ENCODE measurements around the gene GAPDHS. TPM values are rescaled to one million over a fixed set of nuclear protein-coding genes. Genes with fewer than 3 reads are reported as not detected.

GAPDHS gene
- total RNA-seq, 1 experiment from 2014 or later = not detected

DNA sequence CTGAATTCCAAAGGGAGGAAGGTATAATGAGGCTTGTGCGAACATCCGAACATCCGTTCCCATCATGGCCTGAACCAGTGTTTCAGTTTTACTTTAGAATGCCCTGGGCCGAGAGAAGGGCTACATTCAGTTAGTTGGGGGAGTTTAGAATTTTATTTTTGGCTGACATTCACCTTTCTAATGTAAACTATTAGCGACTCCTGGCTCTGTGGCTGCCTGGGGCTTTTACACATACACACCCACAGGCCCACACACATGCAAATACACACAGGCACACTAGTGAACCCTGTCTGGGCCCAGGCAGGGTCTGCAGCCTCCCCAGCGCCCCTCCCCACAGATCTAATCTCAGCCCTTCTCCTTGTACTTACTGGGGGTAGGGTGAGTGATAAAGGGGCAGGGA, 6.1 kb downstream of the GAPDHS start:
- no peak overlapping the region for H3K27ac ChIP-seq
- H3K4me3 ChIP-seq = no peak overlapping the region
- no peak for DNase-seq (ENCODE audit: low read depth in 1 of 2, low spot score in 2 of 2)
- H3K27me3 ChIP-seq (replicated peaks) = peaks cover 7% of the 10 kb centered on the region
- no peaks in the 10 kb centered on the region for H3K9me3 ChIP-seq (replicated peaks)
- peaks cover 1% of the 10 kb centered on the region; the same call in 1 of the 2 replicates for H3K4me1 ChIP-seq (replicated peaks)
- H3K36me3 ChIP-seq = peaks cover 9% of the 10 kb centered on the region; the same call in 1 of the 2 replicates

DNA sequence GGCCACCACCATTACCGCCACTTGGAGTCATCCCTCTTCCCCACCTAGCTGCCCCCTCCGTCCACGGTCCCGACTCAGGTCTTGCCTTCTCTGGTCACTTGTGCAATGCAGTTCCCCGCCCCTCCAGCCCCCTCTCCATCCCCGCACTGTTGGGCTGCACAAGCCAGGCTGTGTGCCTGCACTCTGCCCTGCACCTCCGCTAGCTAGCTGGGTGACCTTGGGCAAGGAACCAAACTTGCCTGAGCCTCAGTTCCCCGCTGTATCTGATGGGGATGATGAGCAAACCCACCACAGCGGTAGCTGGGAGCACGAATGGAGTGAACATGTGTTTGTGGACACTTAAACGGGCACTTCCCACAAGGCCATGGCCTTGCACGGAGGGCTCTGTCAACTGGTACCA, 6.6 kb downstream of the GAPDHS start:
- DNase-seq (ENCODE audit: low read depth in 1 of 2, low spot score in 2 of 2) = no peak
- Histone ChIP-seq H3K27me3 (replicated peaks) (peaks cover 5% of the 10 kb centered on the region), H3K27ac (no peak overlapping the region), H3K4me1 (replicated peaks) (peaks cover 6% of the 10 kb centered on the region), H3K9me3 (replicated peaks) (no peaks in the 10 kb centered on the region), H3K4me3 (no peak overlapping the region), H3K36me3 (peaks cover 9% of the 10 kb centered on the region; the same call in 1 of the 2 replicates)

DNA sequence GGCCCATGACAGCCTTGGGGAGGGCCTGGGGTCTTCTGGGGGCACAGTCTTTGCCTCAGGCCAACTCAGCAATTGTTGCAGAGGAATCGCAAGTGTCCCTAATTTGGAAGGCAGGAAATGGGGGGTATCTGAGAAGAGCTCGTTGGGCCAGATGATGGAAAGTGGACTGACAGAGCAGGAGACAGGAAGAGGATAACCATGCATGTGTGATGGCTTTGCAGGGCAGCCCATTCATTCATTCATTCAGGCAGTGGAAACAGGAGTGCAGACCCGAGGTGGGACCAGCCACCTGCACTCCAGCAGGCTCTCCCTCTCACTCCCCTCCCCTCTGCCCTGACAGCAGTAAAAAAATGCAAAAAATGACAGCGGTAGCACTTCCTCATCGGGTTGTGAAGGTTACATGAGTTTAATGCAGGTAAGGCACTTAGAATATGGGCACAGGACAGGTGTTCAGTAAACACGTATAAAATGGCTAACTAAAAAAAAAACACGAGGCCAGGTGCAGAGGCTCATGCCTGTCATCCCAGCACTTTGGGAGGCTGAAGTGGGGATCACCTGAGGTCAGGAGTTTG, 7.2 kb downstream of the GAPDHS start:
- no peak for DNase-seq (ENCODE audit: low read depth in 1 of 2, low spot score in 2 of 2)
- Histone ChIP-seq H3K4me1 (replicated peaks) (peaks cover 6% of the 10 kb centered on the region), H3K9me3 (replicated peaks) (no peaks in the 10 kb centered on the region), H3K27ac (no peak overlapping the region), H3K27me3 (replicated peaks) (peaks cover 5% of the 10 kb centered on the region), H3K36me3 (peaks cover 12% of the 10 kb centered on the region; the same call in 1 of the 2 replicates), H3K4me3 (no peak overlapping the region)

DNA sequence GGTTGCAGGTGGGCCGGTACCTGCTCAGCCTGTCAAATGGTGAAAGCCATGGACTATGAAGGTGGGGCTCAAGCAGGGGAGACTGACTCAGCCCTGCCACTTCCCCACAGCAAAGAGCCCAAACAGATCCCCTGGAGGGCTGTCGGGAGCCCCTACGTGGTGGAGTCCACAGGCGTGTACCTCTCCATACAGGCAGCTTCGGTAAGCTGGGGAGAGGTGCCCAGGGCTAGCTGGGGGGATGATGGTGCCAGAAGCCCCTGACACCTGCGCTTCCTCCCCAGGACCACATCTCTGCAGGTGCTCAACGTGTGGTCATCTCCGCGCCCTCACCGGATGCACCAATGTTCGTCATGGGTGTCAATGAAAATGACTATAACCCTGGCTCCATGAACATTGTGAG, 9.0 kb downstream of the GAPDHS start:
- H3K4me3 ChIP-seq = no peak overlapping the region
- no peaks in the 10 kb centered on the region for H3K27me3 ChIP-seq (replicated peaks)
- H3K36me3 ChIP-seq = peaks cover 20% of the 10 kb centered on the region
- no peak overlapping the region for H3K27ac ChIP-seq
- DNase-seq (ENCODE audit: low read depth in 1 of 2, low spot score in 2 of 2) = no peak
- H3K4me1 ChIP-seq (replicated peaks) = peaks cover 13% of the 10 kb centered on the region
- no peaks in the 10 kb centered on the region for H3K9me3 ChIP-seq (replicated peaks)

DNA sequence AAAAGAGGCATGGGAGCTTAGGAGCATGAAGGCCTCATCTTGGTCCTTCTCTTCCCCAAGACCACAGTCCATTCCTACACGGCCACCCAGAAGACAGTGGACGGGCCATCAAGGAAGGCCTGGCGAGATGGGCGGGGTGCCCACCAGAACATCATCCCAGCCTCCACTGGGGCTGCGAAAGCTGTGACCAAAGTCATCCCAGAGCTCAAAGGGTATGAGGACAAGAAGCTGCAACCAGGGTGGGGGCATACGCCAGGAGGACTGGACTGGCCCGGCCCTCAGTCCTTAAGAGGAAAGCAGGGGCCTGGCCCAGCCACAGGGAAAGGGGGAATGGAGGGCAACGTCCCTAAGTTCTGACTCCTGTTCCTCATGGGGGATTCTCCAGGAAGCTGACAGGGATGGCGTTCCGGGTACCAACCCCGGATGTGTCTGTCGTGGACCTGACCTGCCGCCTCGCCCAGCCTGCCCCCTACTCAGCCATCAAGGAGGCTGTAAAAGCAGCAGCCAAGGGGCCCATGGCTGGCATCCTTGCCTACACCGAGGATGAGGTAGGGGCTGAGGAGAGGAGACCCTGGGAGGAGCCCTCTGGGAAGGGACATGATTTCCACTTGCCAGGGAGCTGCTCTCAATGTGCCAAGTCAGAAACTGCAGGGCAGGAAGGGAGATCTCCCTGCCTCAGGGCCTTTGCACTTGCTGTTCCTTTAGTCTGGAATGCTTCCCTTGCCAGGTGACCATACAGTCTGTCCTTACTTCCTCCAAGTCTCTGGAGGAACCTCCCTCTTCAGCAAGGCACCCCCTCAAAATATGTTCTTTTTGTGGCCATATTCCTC, 10.2 kb downstream of the GAPDHS start:
- DNase-seq (ENCODE audit: low read depth in 1 of 2, low spot score in 2 of 2) = no peak
- Histone ChIP-seq H3K27ac (no peak overlapping the region), H3K9me3 (replicated peaks) (no peaks in the 10 kb centered on the region), H3K36me3 (peaks cover 22% of the 10 kb centered on the region), H3K4me3 (no peak overlapping the region), H3K4me1 (replicated peaks) (peaks cover 13% of the 10 kb centered on the region), H3K27me3 (replicated peaks) (no peaks in the 10 kb centered on the region)

DNA sequence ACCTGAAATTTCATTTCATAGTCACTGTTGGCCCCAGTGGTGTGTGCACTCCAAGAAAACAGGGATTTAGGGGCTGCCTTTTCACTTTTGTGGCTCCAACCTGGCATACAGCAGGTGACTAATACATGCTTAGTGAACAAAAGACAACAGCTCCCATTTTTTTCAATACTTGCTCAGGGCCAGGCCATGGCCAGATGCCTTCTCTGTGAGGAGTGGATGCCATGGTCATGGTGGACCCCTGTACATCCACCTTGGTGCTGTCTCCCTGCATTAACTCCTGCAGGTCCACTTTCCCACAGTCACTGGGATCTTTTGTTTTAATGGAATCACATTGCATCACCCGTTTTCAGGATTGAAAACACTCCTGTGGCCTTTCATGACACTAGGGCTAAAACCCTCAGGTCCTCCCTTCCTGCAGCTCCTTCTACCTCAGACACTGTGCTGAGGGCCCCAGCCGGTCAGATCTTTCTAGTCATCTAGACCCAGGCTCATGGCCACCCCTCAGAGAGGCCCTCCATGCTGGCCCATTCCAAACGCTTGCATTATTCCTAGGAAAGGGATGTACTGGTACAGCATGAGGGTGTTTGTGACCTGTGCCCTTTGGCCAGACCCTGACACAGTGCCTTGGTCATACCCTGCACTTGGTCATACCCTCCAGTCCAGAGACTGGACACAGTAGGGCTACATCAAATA, 11.0 kb downstream of the GAPDHS start:
- DNase-seq (ENCODE audit: low read depth in 1 of 2, low spot score in 2 of 2) = no peak
- Histone ChIP-seq H3K4me3 (peak overlapping the region; percentile 64), H3K36me3 (peaks cover 23% of the 10 kb centered on the region), H3K9me3 (replicated peaks) (no peaks in the 10 kb centered on the region), H3K4me1 (replicated peaks) (peaks cover 13% of the 10 kb centered on the region), H3K27me3 (replicated peaks) (no peaks in the 10 kb centered on the region), H3K27ac (no peak overlapping the region)

DNA sequence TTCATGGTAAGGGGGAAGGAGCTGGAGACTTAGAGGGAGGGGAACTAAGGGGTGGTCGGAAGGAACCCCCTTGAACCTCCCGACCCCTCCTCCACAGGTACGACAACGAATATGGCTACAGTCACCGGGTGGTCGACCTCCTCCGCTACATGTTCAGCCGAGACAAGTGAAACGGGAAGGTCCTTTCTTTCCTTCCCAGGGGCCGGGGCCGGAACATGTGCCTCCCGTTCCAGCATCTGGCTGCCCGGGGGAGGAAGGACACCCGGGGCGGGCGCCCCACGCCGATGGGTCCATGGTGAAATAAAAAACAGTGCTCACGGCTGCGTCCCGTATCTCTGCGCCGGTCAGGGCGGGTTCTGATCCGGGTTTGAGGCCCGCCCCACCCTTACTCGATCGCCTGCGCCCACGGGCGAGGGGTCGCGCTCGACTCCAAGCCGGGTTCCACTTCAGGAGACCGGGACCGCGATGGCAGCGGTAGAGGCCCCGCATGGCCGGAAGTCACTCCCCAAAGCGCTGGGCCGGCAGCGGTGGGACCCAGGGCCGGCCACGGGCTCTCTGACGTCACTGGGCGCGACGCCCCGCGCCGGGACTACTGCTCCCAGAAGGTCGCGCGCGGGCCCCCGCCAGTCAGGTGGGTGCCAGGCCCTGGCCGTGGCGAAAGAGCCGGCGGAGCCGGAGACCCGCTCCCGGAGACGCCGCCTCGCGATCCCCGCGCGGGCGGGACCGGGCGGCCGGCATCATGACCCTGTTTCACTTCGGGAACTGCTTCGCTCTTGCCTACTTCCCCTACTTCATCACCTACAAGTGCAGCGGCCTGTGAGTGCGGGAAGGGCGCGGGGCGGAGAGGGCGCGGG, 12.0 kb downstream of the GAPDHS start, which contains the start of gene TMEM147:
TSS of gene TMEM147 (plus strand) at position 626 of the 854 bp plus-strand sequence. CDS start at position 740, 114 bp downstream.
- Histone ChIP-seq H3K27ac (peak within 1 kb of the TSS; percentile 61), H3K9me3 (replicated peaks) (no peaks in the 10 kb centered on the region), H3K4me3 (peak within 1 kb of the TSS; percentile 64), H3K36me3 (peaks cover 27% of the 10 kb centered on the region), H3K27me3 (replicated peaks) (no peaks in the 10 kb centered on the region), H3K4me1 (replicated peaks) (peaks cover 13% of the 10 kb centered on the region)
- peak; percentile 83 to 93 for DNase-seq (ENCODE audit: low read depth in 1 of 2, low spot score in 2 of 2)

DNA sequence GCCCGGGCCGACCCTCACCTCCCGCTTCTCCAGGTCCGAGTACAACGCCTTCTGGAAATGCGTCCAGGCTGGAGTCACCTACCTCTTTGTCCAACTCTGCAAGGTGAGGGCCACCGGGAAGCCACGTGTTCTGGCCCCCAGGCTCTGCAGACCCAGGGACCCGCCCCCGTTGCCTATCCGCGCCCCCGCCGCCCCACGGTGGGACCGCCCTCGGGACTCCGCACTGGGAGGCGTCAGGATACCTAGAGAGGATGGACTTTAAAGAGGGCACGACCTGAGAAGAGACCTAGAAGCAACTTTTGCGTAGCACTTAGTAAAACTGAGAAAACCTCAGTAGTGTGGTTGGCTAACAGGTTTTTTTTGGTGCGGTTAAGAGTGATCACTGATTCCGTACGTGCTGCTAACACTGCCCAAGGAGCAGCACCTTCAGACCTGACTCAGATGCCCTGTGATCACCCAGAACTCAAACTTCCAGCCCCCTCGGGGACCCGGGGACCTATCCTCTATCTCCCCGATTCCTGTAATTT, 12.7 kb downstream of the GAPDHS start:
- H3K27ac ChIP-seq = peak overlapping the region; percentile 61
- H3K36me3 ChIP-seq = peaks cover 27% of the 10 kb centered on the region
- H3K4me1 ChIP-seq (replicated peaks) = peaks cover 13% of the 10 kb centered on the region
- no peaks in the 10 kb centered on the region for H3K27me3 ChIP-seq (replicated peaks)
- no peak for DNase-seq (ENCODE audit: low read depth in 1 of 2, low spot score in 2 of 2)
- H3K4me3 ChIP-seq = peak overlapping the region; percentile 64
- no peaks in the 10 kb centered on the region for H3K9me3 ChIP-seq (replicated peaks)

DNA sequence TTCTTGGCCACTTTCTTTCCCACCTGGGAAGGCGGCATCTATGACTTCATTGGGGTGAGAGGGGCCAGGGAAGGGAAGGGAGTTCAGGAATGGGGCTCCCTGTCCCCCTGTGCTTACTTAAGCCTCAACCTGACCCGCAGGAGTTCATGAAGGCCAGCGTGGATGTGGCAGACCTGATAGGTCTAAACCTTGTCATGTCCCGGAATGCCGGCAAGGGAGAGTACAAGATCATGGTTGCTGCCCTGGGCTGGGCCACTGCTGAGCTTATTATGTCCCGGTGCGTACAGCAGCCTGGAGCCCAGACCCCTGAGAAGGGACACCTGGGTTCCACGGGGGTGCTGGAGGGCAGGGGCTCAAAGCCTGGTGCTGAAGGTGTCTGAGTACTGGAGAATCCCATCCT, 13.3 kb downstream of the GAPDHS start:
- Histone ChIP-seq H3K27me3 (replicated peaks) (no peaks in the 10 kb centered on the region), H3K36me3 (peaks cover 27% of the 10 kb centered on the region), H3K4me3 (peak overlapping the region; percentile 64), H3K27ac (no peak overlapping the region), H3K4me1 (replicated peaks) (peaks cover 13% of the 10 kb centered on the region), H3K9me3 (replicated peaks) (no peaks in the 10 kb centered on the region)
- no peak for DNase-seq (ENCODE audit: low read depth in 1 of 2, low spot score in 2 of 2)

DNA sequence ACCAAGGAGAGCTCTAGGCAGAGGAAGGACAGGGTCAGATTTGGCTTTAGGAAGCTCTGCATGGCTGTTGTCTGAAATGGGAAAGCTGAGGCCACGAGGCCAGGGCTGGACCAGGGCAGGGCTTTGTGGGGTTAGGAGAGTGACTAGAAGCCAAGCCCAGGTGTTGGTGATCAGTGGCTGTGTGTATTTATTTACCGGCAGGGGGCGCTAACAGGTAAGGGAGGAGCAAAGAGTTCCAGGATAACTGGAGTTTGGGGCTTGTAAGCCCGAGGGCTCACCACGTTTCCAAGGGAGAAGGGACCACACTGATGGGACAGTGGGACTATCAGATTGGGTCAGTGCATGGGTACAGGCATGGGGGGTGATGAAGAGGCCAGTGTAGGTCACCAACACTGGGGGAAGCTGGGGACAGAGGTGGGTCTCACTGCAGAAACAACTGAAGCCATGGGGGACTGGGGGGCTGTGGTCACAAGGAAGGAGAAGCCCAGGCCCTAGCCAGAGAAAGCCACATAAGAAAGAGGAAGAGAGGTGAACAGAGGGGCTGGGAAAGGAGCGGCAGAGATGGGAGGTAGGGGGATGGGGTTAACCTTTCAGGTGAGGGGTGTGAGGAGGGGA, 16.0 kb downstream of the GAPDHS start:
- H3K27ac ChIP-seq = no peak overlapping the region
- DNase-seq (ENCODE audit: low read depth in 1 of 2, low spot score in 2 of 2) = peak; percentile 37 to 60
- peaks cover 18% of the 10 kb centered on the region for H3K36me3 ChIP-seq
- H3K4me1 ChIP-seq (replicated peaks) = peaks cover 12% of the 10 kb centered on the region
- no peak overlapping the region for H3K4me3 ChIP-seq
- no peaks in the 10 kb centered on the region; the same call in 1 of the 2 replicates for H3K27me3 ChIP-seq (replicated peaks)
- no peaks in the 10 kb centered on the region for H3K9me3 ChIP-seq (replicated peaks)

DNA sequence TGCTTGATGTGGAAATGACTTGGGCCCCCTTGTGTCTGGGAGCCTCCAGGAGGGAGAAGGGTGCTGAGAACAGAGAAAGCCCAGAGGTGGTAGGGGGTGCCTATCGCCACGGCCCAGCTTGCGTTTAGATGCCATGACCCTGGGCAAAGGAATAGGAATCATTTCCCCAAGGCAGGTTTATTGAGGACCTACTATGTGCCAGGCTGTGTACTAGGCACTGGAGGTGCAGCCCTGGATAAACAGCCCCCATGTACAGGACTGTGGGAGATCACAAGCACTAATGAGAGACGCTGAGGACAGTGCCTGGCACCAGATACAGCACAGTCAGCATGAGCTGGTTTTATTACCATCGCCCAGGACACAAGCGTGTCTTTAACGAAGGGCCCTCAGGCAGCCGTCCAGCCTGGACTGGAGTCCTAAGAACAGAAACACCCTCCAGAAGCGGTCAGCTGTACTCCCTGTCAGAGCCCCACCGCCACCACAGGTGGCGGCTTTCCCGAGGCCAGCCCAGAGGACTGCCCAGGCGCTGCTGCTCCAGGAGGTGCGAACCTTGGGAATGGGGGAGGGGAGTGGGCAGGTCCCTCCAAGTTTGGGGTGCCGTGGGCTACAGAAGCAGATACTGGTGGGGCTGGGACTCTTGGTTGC, 16.7 kb downstream of the GAPDHS start:
- Histone ChIP-seq H3K27ac (no peak overlapping the region), H3K4me3 (no peak overlapping the region), H3K36me3 (peaks cover 18% of the 10 kb centered on the region), H3K27me3 (replicated peaks) (no peaks in the 10 kb centered on the region; the same call in 1 of the 2 replicates), H3K9me3 (replicated peaks) (no peaks in the 10 kb centered on the region), H3K4me1 (replicated peaks) (peaks cover 7% of the 10 kb centered on the region)
- DNase-seq (ENCODE audit: low read depth in 1 of 2, low spot score in 2 of 2) = no peak

DNA sequence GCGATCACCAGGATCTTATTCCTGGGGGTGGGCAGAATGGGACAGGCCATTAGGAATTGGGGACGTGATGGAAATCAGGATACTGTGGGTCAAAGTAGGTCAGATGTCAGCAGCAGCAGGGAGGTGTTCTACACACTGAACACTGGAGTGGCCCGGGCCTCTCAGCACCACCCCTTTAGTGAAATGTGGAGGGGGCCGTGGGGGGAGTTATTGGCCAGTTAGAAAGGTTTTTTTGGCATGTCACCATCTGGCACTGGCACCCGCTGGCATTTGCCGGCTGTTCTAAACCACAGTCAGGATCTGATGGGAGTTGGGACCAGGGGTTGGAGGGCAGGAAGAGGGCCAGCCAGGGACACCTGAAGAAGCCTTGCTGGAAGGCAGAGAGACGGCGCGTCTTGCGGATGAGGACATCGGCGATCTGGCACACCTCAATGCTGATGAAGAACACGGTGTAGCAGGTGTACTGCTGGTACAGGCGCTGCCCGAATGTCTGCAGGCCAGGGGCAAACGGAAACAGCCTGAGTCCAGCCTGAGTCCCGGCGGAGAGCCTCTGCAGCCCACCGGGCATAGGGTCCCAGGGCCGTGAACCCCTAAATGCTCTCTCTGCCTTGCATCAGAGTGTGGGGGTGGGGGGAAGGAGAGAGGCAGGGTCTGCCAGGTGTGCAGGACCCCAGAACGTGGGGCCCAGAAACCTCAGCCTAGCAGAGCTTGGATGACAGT, 18.0 kb downstream of the GAPDHS start:
- no peak for DNase-seq (ENCODE audit: low read depth in 1 of 2, low spot score in 2 of 2)
- no peak overlapping the region for H3K4me3 ChIP-seq
- H3K4me1 ChIP-seq (replicated peaks) = peaks cover 4% of the 10 kb centered on the region
- peaks cover 14% of the 10 kb centered on the region for H3K36me3 ChIP-seq
- H3K9me3 ChIP-seq (replicated peaks) = no peaks in the 10 kb centered on the region
- no peak overlapping the region for H3K27ac ChIP-seq
- H3K27me3 ChIP-seq (replicated peaks) = no peaks in the 10 kb centered on the region; the same call in none of the 2 replicates
